A549 treated with Mapracorat at 1 μM for 4 hours (cell line): Measurements from ENCODE around the gene CFAP53. TPM values are rescaled to one million over a fixed set of nuclear protein-coding genes. Genes with fewer than 3 reads are reported as not detected.

ENCODE experiments used
- total RNA-seq: library from RNA; stranded (reverse); fragments of 200-300 nt; extraction: Qiagen RNA extraction; gene quantifications from 5 replicates; pipeline ENCODE4 v1.2.3, GENCODE V29; 2022

CFAP53 gene, protein sequence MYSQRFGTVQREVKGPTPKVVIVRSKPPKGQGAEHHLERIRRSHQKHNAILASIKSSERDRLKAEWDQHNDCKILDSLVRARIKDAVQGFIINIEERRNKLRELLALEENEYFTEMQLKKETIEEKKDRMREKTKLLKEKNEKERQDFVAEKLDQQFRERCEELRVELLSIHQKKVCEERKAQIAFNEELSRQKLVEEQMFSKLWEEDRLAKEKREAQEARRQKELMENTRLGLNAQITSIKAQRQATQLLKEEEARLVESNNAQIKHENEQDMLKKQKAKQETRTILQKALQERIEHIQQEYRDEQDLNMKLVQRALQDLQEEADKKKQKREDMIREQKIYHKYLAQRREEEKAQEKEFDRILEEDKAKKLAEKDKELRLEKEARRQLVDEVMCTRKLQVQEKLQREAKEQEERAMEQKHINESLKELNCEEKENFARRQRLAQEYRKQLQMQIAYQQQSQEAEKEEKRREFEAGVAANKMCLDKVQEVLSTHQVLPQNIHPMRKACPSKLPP
- 0.11 to 0.31 TPM (median 0.25 TPM) in 5 replicates for total RNA-seq

DNA sequence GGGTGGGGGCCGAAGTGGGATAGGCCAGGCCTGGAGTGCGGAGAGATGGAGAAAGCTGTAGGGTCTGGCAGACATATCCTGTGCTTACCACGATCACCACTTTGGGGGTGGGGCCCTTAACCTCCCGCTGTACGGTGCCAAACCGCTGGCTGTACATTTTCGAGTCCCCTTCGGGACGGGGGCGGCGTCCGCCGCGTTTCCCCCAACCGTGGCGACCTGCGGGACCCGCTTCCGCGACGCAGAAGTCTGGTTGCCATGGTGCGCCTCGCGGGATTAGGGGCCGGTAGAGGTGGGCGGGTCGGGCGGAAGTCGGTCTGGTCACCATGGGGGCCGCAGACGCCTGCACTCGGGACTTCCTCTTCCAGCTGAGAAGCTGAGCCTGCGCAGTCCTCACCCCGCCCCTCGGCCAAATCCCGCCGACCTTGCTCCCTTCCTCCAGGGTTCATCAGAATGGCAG is at the start of gene CFAP53:
CFAP53 (minus strand) TSS at position 248 of the 457 bp plus-strand sequence; CDS start at position 157, 91 bp downstream.

DNA sequence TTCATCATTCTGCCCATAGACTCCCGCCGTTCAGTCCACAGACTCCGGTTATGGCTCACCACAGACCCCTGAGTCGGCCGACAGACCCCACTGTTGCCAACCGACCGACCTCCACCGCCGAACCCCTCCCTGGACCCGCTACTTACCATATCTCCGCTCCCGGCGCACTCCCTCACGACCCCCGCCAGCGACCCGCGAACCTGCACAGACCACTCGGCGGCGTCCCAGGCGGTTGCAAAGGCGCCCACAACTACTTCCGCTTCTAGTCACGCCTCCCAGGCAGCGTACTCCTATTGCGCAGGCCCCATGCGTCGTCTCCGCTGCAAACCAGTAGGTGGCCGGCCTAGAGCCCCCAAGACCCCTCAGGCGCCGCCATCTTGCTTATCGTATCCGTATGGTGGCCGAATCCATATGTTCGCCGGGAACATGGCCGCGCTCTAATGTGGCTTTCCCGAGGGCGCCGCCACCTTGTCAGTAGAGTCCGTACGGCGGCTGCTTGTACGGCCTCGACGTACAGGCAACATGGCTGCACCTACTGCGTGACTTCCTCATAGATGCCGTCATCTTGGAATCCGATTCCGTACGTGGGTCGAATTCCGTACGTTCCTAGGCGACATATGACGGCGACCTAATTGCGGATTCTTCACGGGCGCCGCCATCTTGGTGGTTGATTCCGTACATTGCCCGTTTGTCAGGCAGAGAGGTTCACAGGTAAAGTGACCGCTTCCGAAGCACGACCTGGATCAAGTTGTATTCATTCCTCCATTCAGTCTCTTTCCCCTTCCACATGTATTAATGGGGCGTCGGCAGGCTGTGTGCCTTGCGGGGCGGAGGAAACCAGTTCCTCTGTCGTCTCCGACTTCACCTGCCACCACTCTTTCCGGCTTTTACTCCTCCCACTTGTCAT is 21.4 kb upstream of the CFAP53 start, which contains the start of gene CXXC1:
CXXC1 (minus strand) TSS at position 252 of the 907 bp plus-strand sequence; CDS start at position 149, 103 bp downstream.

DNA sequence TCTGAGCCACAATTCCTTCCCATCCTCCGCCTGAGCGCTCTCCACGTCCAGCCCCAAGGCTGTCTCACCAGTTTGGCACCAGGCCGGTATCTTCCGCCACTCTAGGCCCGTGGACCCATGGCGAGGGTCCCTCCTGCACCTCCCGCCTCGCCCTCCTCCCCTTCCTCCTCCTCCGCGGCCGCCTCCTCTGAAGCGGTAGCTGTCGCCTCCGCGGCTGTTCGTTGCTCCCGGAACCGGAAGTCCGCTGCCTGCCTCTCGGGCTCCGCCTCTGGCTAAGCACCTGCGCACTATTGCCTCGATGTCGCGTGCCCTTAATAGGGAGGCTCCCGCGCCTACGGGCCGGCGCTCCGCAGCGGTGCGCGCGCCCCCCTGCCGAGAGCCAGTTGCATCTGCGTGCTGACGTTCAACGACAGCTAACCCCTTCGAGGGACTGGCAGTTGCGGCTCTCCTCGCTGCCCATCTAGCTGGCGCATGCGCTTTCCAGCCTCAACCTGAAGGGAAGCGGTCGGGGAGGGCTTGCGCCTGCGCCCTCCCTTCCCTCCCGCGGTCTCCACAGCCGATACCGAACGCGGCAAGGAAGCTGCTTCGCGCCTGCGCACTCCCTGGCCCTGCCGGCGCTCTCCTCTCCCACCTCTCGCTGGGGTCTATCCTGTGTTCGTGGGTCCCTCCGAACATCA is 15.1 kb upstream of the CFAP53 start, which contains the start of gene MBD1:
MBD1 (minus strand) TSS at position 229 of the 677 bp plus-strand sequence. CDS start 1,531 bp downstream, outside the sequence.

DNA sequence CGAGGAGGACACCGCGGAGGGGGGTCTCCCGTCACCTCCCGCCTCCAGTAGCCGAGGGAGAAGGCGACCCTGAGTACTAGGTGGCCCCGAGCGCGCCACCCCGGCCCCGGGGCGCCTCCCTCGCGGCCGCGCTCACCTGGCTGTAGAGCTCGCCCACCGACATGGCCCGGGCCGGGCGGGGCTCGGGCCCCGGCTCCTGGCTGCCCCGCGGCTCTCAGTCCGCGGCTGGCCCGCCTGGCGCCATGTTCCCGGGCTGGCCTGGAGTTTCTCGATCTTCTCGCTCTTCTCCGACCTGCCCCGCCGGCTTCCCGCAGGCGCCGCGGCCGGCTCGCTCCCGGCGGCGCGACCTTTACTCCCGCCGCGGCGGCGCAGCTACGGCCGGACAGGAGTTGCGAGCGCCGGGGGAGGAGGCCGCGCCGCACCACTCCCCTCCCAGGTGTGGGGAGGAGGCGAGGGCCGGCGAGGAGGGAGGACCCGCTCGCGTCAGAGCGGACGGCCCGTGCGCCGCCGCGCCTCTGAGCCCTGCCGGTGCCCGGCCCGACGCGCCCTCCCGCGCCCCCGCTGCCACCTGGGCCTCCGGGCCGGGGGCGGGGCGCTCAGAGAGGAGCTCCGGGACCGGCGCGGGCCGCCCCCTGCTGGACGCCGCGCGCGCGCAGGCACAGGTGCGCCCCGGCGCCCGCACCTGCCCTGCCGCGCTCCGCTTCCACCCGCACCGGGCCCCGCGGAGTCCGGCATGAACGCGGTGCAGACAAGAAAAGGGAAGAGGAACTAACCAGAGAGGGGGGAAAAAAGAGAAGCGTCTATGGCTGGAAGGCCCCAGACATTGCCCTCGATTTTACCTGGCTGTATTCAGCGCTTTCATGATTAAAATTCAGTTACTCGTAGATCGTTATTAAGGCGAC is 71.4 kb downstream of the CFAP53 start, which contains the start of gene MYO5B:
MYO5B (minus strand) TSS at position 517 of the 902 bp plus-strand sequence; CDS start at position 163, 354 bp downstream.

Other genes with a start within 250 kb of the CFAP53 start
- gene MYO5B, start 71.3 kb downstream of the CFAP53 start, total RNA-seq: 7.8 to 10.5 TPM (median 9.4 TPM) in 5 replicates
- 26.4 to 35.2 TPM (median 33.5 TPM) in 5 replicates for gene MBD1, start 15.0 kb upstream of the CFAP53 start, total RNA-seq
- gene CXXC1, start 21.2 kb upstream of the CFAP53 start, total RNA-seq: 39.9 to 50.9 TPM (median 45.3 TPM) in 5 replicates
- 11.2 to 11.9 TPM (median 11.7 TPM) in 5 replicates for gene SKA1, start 108.6 kb upstream of the CFAP53 start, total RNA-seq